ENCODE measurements around the gene TMEM236. TPM values are rescaled to one million over a fixed set of nuclear protein-coding genes. Genes with fewer than 3 reads are reported as not detected.

The TMEM236 gene
- total and polyA plus RNA-seq, 9 of the 15 experiments (the other 6 are each of a cell fraction or from before 2014, with no cell fraction given), result 0.04 to 0.13 (median 0.04) TPM; not detected in 4

- Histone ChIP-seq H3K9ac (ENCODE audit: insufficient read depth in 1 of 2, low read depth in 2 of 2, low read length in 2 of 2) (no peak overlapping the region), H3K4me2 (ENCODE audit: insufficient read depth, low read length) (no peak overlapping the region), H3K27ac (ENCODE audit: extremely low read depth, low read depth, low read length) (no peak overlapping the region), H3K79me2 (ENCODE audit: control insufficient read depth, insufficient read depth, low read length) (no peaks in the 10 kb centered on the region), H3K9me1 (ENCODE audit: control insufficient read depth, insufficient read depth, low read length) (no peaks in the 10 kb centered on the region), H2AFZ (ENCODE audit: low read depth, low read length) (no peak overlapping the region), H3K27me3 (ENCODE audit: control insufficient read depth in 2 of 2, insufficient read depth in 2 of 2, low read length in 2 of 2) (no peaks in the 10 kb centered on the region), H3K9me3 (replicated peaks; ENCODE audit: control insufficient read depth, insufficient read depth, low read depth, low read length) (no peaks in the 10 kb centered on the region), H3K4me1 (replicated peaks in 1 of 2; ENCODE audit: control insufficient read depth in 2 of 2, insufficient read depth in 2 of 2, low read length in 2 of 2) (no peaks in the 10 kb centered on the region; a peak in 1 of 5 replicates), H3K36me3 (ENCODE audit: control insufficient read depth, insufficient read depth, low read length) (no peaks in the 10 kb centered on the region), H3K4me3 (no peak overlapping the region), H4K20me1 (replicated peaks; ENCODE audit: control insufficient read depth, insufficient read depth, low read length) (no peaks in the 10 kb centered on the region)
- ATAC-seq (no peak), FAIRE-seq (no peak), DNase-seq (ENCODE audit: extremely low read depth in 1 of 4, low spot score in 3 of 4) (no peak)
- in situ Hi-C loops (cut with MboI), result loop anchor here (10.0 to 25.0 kb wide), 2 partner anchors 445 to 892 kb away; no protein-coding TSS in a partner anchor
- intact Hi-C loops (cut with micrococcal nuclease), result loop anchor here (10.0 kb wide), 1 partner anchor 145 kb away; no protein-coding TSS in a partner anchor
- POLR2A ChIA-PET, result interaction anchor here (1.0 kb wide), 1 partner anchor 9 kb away, joined by 3 read pairs; no protein-coding TSS in a partner anchor
- no TSS peak for BruUV-seq (replicated peaks)
- WGBS (ENCODE audit: insufficient coverage, low coverage, missing lambda C conversion rate), result 72% methylated on average over 6 of the region's 6 CpGs
- CTCF ChIA-PET (ENCODE audit: low intra/inter-chr PET ratio), result no interaction called here
- no peak for TF ChIP-seq FIP1L1 (IDR thresholded peaks at IDR 0.05; ENCODE audit: low read depth, low read length, poor library complexity, severe bottlenecking)
- TF ChIP-seq FOXK2 (conservative IDR thresholded peaks at IDR 0.05 in 1 of 2, IDR thresholded peaks at IDR 0.05 in 1 of 2; ENCODE audit: low read depth in 2 of 2), result no peak
- TF ChIP-seq ZBTB43 (CRISPR knock-in tag; IDR thresholded peaks at IDR 0.05), result no peak
- no peak for TF ChIP-seq FOXK1 (CRISPR knock-in tag; IDR thresholded peaks at IDR 0.05; ENCODE audit: borderline replicate concordance)
- TF ChIP-seq CEBPZ (IDR thresholded peaks at IDR 0.05; ENCODE audit: borderline replicate concordance, low read depth, low read length), result no peak
- TF ChIP-seq ZNF175 (CRISPR knock-in tag; IDR thresholded peaks at IDR 0.05; ENCODE audit: low read depth), result no peak
- TF ChIP-seq ZNF57 (CRISPR knock-in tag; IDR thresholded peaks at IDR 0.05), result no peak
- TF ChIP-seq SMARCC2 (IDR thresholded peaks at IDR 0.05; ENCODE audit: low read depth), result no peak
- TF ChIP-seq ZKSCAN8 (CRISPR knock-in tag; IDR thresholded peaks at IDR 0.05), result no peak
- TF ChIP-seq ZC3H8 (IDR thresholded peaks at IDR 0.05), result no peak
- TF ChIP-seq HNRNPL (IDR thresholded peaks at IDR 0.05; ENCODE audit: low read depth, low read length), result no peak
- TF ChIP-seq RHOXF2B (CRISPR knock-in tag; conservative IDR thresholded peaks at IDR 0.05), result no peak
- TF ChIP-seq CLOCK (CRISPR knock-in tag; IDR thresholded peaks at IDR 0.05; ENCODE audit: borderline replicate concordance), result no peak
These were observed 22.4 kb upstream of the TMEM236 start for GRCh38 chr10:17729630-17730029.
